GM18951 (cell line): ENCODE data around the gene SUCO.
"Not testable (repeated sequence)": the region's sequence is repeated elsewhere in the genome, so short reads cannot be mapped to it uniquely, and the experiment has no call there.

Source experiments
- POLR2A ChIP-seq: IDR thresholded peaks from 4 replicates; pipeline ENCODE4 v1.6.1; 2011; ENCODE audit warnings: mild to moderate bottlenecking; ENCODE audit not compliant: insufficient read length, insufficient read depth; ENCODE audit errors: extremely low read depth
- in situ Hi-C: fragments of 300-500 bp; cut with MboI; formaldehyde crosslinking; loops from one replicate; pipeline ENCODE4 v1.12.0; 2022; ENCODE audit warnings: low sequenced_read_pairs, mixed read lengths, inconsistent platforms; ENCODE audit not compliant: unreplicated experiment

SUCO gene

DNA sequence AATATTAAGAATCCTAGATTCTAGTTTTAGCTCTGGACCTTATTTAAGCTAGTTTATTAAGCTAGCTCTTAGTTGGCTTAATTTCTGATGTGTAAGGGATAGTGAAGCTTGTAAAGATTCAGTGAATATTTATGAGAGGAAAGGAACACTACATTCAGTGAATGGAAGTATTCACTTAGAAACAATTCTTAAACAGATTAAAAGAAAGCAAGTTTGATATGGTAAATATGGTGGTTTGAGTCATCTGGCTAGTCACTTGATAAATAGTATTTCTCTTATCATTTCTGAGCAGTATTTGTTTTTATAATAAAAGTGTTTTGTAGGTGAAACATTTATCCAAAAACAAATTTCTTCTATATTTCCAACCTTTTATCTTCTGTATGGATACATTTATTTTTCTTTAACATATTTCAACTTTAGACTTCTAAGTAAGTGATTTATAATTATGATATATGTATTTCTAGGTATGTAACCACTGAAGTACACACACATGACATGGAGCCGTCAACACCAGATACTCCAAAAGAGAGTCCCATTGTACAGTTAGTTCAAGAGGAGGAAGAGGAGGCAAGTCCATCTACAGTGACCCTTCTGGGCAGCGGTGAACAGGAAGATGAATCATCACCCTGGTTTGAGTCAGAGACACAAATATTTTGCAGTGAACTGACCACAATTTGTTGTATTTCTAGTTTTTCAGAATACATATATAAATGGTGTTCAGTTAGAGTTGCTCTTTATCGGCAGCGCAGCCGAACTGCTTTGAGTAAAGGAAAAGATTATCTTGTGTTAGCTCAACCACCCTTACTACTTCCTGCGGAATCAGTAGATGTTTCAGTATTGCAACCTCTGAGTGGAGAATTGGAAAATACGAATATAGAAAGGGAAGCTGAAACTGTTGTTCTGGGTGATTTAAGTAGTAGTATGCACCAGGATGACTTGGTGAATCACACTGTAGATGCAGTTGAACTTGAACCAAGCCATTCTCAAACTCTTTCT, 55.6 kb downstream of the SUCO start:
- in situ Hi-C loops = no loop called here
- TF ChIP-seq POLR2A = no peak

DNA sequence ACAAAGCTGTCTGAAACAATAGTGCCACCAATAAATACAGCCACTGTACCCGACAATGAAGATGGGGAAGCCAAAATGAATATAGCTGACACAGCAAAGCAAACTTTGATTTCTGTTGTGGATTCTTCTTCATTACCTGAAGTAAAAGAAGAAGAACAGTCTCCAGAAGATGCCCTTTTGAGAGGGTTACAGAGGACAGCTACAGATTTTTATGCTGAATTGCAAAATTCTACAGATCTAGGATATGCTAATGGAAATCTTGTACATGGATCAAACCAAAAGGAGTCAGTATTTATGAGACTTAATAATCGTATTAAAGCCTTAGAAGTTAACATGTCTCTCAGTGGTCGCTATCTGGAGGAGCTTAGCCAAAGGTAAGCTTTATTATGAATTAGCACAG, 56.6 kb downstream of the SUCO start:
- no peak for TF ChIP-seq POLR2A
- in situ Hi-C loops = no loop called here

DNA sequence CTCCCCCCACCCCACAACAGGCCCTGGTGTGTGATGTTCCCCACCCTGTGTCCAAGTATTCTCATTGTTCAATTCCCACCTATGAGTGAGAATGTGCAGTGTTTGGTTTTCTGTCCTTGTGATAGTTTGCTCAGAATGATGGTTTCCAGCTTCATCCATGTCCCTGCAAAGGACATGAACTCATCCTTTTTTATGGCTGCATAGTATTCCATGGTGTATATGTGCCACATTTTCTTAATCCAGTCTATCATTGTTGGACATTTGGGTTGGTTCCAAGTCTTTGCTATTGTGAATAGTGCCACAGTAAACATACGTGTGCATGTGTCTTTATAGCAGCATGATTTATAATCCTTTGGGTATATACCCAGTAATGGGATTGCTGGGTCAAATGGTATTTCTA, 58.5 kb downstream of the SUCO start:
- in situ Hi-C loops = not testable (repeated sequence)

DNA sequence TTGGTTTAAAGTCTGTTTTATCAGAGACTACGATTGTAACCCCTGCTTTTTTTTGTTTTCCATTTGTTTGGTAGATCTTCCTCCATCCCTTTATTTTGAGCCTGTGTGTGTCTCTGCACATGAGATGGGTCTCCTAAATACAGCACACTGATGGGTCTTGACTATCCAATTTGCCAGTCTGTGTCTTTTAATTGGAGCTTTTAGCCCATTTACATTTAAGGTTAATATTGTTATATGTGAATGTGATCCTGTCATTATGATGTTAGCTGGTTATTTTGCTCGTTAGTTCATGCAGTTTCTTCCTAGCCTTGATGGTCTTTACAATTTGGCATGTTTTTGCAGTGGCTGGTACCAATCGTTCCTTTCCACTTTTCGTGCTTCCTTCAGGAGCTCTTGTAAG, 62.1 kb downstream of the SUCO start:
- in situ Hi-C loops = not testable (repeated sequence)

DNA sequence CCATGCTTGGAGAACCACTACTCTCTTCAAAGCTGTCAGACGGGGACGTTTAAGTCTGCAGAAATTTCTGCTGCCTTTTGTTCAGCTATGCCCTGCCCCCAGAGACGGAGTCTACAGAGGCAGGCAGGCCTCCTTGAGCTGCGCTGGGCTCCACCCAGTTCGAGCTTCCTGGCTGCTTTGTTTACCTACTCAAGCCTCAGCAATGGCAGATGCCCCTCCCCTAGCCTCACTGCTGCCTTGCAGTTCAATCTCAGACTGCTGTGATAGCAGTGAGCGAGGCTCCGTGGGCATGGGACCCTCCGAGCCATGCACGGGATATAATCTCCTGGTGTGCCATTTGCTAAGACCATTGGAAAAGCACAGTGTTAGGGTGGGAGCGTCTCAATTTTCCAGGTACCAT, 63.8 kb downstream of the SUCO start:
- in situ Hi-C loops = not testable (repeated sequence)

DNA sequence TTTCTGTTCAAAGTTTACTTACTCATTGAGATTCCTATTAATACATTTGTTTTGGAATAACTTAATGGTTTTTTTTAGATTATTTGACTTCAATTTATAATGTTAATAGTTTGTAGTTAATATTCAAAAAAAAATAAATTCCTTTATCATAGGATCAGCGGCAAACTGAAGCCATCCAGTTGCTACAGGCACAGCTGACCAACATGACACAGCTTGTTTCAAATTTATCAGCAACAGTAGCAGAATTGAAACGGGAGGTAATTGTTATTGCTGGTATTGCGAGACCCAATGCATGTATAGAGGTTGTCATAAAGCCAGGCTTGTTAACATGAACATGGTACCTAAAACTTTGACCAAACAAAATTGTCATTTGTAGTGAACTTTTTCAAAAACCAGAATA, 67.0 kb downstream of the SUCO start:
- in situ Hi-C loops = loop anchor here (25.0 kb wide), 1 partner anchor 112 kb away; no protein-coding TSS in a partner anchor
- TF ChIP-seq POLR2A = no peak

DNA sequence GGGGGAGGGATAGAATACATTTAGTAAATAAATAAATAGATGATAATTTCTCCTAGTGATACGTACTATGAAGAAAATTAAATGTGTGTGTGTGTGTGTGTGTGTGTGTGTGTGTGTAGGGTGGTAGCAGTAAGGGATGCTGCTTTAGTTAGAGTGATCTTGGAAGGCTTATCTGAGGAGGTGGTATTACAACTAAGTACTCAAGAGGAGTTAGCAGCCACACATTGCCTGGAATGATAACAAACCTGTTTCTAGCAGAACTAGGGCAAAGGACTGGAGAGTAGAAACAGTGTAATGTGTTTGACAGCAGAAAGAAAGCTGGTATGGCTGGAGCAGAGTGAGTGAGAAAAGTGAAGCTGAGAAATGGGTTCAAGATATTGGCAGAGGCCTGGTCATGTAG, 67.7 kb downstream of the SUCO start:
- TF ChIP-seq POLR2A = no peak
- in situ Hi-C loops = loop anchor here (25.0 kb wide), 1 partner anchor 112 kb away; no protein-coding TSS in a partner anchor

DNA sequence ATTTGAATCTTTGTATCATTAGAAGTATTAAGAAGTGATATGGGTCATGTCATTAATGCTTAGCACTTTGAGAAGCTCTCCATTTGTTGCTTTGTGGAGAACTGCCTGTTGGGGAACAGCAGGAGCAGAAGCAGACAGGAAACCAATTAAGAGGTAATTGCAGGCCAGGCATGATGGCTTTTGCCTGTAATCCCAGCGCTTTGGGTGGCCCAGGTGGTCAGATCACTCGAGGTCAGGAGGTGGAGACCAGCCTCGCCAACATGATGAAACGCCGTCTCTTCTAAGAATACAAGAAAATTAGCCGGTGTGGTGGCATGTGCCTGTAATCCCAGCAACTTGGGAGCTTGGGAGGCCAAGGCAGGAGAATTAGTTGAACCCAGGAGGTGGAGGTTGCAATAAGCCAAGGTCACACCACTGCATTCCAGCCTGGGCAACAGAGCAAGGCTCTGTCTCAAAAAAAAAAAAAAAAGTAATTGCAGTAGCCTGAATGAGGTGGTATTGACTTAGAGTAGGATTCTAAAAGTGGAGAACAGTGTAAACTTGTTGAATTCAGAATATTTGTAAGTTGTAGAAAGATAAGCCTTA, 68.2 kb downstream of the SUCO start:
- in situ Hi-C loops = loop anchor here (25.0 kb wide), 1 partner anchor 111 kb away; no protein-coding TSS in a partner anchor
- no peak for TF ChIP-seq POLR2A

DNA sequence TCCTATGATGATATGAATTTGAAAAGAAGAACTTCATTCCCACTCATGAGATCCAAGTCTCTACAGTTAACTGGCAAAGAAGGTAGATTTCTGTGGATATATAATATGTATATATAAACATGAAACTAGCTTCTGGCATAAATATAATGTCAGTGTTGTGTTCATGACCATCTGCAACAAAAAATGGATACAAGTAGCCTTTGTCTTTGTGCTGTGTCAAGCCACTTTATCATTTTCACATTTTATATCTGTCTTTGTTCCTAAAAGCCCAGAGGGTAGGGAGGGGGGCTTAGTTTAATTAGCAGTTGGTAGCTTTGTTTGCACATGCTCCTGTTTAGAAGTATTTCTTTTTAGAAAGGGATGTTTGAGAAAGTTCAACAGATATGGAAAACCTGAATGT, 69.8 kb downstream of the SUCO start:
- in situ Hi-C loops = loop anchor here (25.0 kb wide), 1 partner anchor 110 kb away; no protein-coding TSS in a partner anchor
- TF ChIP-seq POLR2A = no peak

DNA sequence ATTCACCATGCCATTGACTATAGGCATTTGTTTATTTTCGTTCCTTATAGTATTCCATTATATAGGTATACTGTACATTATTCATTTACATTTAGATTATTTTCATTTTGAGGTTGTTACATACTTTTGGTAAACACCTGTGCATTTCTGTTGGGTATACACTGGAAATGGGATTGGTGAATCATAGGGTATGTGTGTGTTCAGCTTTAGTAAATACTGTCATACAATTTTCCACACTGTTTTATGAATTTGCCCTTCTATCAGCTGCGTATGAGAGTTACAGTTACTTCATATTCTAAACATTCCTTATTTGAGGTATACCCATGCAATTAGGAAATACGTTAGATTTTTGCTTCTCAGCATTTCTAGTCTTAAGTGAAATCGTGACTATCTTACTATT, 70.9 kb downstream of the SUCO start:
- in situ Hi-C loops = loop anchor here (25.0 kb wide), 1 partner anchor 108 kb away; no protein-coding TSS in a partner anchor
- TF ChIP-seq POLR2A = no peak

DNA sequence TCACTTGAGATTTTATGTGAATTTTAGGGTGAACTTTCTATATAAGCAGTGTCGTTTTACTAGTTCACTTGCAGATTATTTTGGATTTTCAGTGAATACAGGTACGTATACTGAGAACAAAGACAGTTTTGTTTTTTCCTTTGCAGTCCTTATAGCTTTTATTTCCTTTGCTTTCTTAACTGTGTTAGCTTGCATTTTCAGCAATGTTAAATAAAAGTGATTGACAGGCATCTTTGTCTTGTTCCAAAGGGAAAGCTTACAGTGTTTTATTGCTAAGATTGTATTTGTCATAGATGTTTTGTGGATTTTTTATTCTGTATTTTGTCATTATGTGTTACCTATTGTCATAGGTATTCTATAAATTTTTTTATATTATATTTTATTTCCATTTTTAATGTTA, 72.7 kb downstream of the SUCO start:
- no peak for TF ChIP-seq POLR2A

DNA sequence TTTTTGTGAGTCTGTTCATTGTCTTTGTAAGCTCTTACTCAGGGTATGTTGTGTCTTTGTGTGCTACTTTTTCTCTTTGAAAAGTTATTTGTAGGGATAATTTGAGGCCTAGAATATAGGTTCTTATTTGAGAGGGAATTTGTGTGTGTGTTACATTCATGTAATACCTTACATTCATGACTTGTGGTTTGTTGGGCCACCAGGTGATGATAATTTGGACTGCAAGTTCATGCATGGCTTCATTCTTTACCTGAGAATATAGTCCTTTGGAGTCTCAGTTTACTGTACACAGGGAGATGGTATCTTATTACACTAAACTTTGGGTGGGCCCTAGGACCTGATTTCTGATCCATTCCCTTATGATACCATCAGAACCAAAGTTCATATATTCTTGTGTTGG, 74.2 kb downstream of the SUCO start:
- in situ Hi-C loops = loop anchor here (25.0 kb wide), 1 partner anchor 105 kb away; no protein-coding TSS in a partner anchor

More for the DNA sequence above, 72.7 kb downstream of the SUCO start:
- in situ Hi-C loops = loop anchor here (25.0 kb wide), 1 partner anchor 107 kb away; no protein-coding TSS in a partner anchor

DNA sequence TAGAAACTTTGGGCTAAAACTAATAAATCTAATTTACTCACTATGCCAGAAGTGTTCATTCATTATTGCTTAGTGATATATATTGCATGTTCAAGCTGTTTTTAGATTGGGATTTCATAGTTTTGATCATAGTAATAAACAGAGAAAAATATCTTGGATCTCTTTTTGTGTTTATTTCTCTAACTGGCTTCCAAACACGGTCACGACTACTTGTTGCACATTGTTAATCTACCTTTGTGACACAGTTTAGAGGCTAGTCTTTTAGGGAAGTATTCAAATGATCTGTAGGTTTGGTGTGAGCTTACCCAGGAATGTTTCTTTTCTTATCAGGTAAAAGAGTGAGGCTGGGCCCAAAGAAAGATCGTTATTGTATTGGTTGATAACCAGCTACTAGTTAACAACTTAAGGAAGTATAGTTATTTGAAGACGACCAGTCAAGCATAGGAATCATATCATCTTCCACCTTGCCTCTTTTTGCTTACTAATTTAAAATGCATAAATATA, 75.2 kb downstream of the SUCO start:
- in situ Hi-C loops = loop anchor here (25.0 kb wide), 1 partner anchor 104 kb away; no protein-coding TSS in a partner anchor

More for the DNA sequence above, 74.2 kb downstream of the SUCO start:
- TF ChIP-seq POLR2A = no peak

More for the DNA sequence above, 75.2 kb downstream of the SUCO start:
- no peak for TF ChIP-seq POLR2A
